Subcutaneous abdominal adipose tissue (tissue), 5 donors: ENCODE results near the gene SRY.
"Not testable (repeated sequence)": the region's sequence is repeated elsewhere in the genome, so short reads cannot be mapped to it uniquely, and the experiment has no call there.

Experiments used
- H3K27ac ChIP-seq: one replicate; pipeline ENCODE4 v1.7.0; 2013; ENCODE audit warnings: low read depth, mild to moderate bottlenecking, inconsistent platforms, low read length, moderate library complexity
- H3K27me3 ChIP-seq, 5 donors: one replicate each; pipeline ENCODE4 v1.7.0; 2013; ENCODE audit warnings: low read length in 5 of 5, inconsistent platforms in 1 of 5; ENCODE audit not compliant: control insufficient read depth in 5 of 5, insufficient read depth in 4 of 5
- H3K36me3 ChIP-seq, 5 donors: one replicate each; pipeline ENCODE4 v1.7.0; 2013; ENCODE audit warnings: low read length in 5 of 5; ENCODE audit not compliant: control insufficient read depth in 5 of 5, insufficient read depth in 5 of 5
- H3K4me1 ChIP-seq, 5 donors: one replicate each; pipeline ENCODE4 v1.7.0; 2013; ENCODE audit warnings: low read length in 5 of 5, mild to moderate bottlenecking in 3 of 5, moderate library complexity in 1 of 5; ENCODE audit not compliant: control insufficient read depth in 5 of 5, insufficient read depth in 5 of 5
- H3K4me3 ChIP-seq, 5 donors: one replicate each; pipeline ENCODE4 v1.7.0; 2013; ENCODE audit warnings: low read length in 5 of 5, low read depth in 1 of 5
- H3K9ac ChIP-seq, 5 donors: one replicate each; pipeline ENCODE4 v1.7.0; 2013; ENCODE audit warnings: low read length in 5 of 5, mild to moderate bottlenecking in 4 of 5, moderate library complexity in 3 of 5
- H3K9me3 ChIP-seq, 5 donors: one replicate each; pipeline ENCODE4 v1.7.0; 2013; ENCODE audit warnings: low read length in 5 of 5; ENCODE audit not compliant: control insufficient read depth in 5 of 5
- donor health status: healthy.
- donor health status: healthy.
- donor health status: healthy.
- donor health status: healthy.
- donor health status: healthy.

SRY gene

GRCh38 chrY:2787600-2787999 is at the start of gene SRY:
Gene SRY, minus strand, starts transcription at chrY:2787682. Its CDS starts 79 bp downstream, at chrY:2787603.
- no peak within 1 kb of the TSS for H3K27ac ChIP-seq
- H3K27me3 ChIP-seq: no peaks in the 10 kb centered on the region
- H3K9ac ChIP-seq: no peak within 1 kb of the TSS
- H3K4me1 ChIP-seq: no peaks in the 10 kb centered on the region
- H3K9me3 ChIP-seq: no peaks in the 10 kb centered on the region
- H3K4me3 ChIP-seq: no peak within 1 kb of the TSS
- H3K36me3 ChIP-seq: no peaks in the 10 kb centered on the region

DNA sequence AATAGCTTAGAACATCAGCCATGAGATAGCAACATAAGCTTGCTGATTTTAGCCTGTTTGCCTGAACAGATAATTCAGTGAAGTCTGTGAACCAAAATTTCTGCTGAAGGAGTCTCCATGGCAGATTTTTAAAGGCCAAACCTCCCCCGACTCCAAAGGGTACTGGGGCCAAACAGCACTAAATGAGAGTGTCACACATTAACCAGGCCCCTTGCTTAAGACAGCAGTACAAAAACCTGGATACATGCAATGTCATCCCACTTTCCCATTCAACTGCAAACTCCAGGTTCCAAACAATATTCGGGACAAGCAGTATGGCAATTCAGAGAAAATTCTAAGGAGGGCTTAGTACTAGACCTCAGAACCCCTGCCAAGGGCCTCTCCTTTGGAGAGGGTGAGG is 49.6 kb upstream of the SRY start:
- Histone ChIP-seq H3K9me3 (no peaks in the 10 kb centered on the region), H3K36me3 (no peaks in the 10 kb centered on the region), H3K27me3 (no peaks in the 10 kb centered on the region), H3K4me3 (no peak overlapping the region), H3K9ac (no peak overlapping the region), H3K4me1 (no peaks in the 10 kb centered on the region), H3K27ac (no peak overlapping the region)

- H3K36me3 ChIP-seq: no peaks in the 10 kb centered on the region
- no peak overlapping the region for H3K27ac ChIP-seq
- no peaks in the 10 kb centered on the region for H3K4me1 ChIP-seq
- no peak overlapping the region for H3K4me3 ChIP-seq
- H3K9me3 ChIP-seq: no peaks in the 10 kb centered on the region
- no peaks in the 10 kb centered on the region for H3K27me3 ChIP-seq
- no peak overlapping the region for H3K9ac ChIP-seq
Observed at GRCh38 chrY:2835230-2835629, 47.7 kb upstream of the SRY start.

DNA sequence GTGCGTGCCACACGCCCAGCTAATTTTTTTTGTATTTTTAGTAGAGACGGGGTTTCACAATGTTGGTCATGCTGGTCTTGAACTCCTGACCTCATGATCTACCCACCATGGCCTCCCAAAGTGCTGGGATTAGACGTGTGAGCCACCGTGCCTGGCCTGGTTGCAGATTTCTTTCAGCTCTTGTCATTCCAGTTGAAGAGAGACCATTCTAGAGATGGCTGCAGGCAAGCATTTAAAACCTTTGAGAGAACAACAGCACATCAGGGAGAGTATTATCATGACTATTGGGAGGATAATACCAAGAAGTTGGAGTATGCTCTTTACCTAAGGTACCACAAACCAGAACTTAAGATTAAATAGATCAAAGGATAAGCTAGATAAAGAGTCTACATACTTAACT is 41.0 kb upstream of the SRY start:
- no peak overlapping the region for H3K9ac ChIP-seq
- no peaks in the 10 kb centered on the region for H3K36me3 ChIP-seq
- H3K9me3 ChIP-seq: no peaks in the 10 kb centered on the region
- H3K27me3 ChIP-seq: no peaks in the 10 kb centered on the region
- no peaks in the 10 kb centered on the region for H3K4me1 ChIP-seq
- H3K4me3 ChIP-seq: no peak overlapping the region
- no peak overlapping the region for H3K27ac ChIP-seq

- H3K36me3 ChIP-seq: no peaks in the 10 kb centered on the region
- H3K4me1 ChIP-seq: no peaks in the 10 kb centered on the region
Observed at GRCh38 chrY:2824471-2824870, 37.0 kb upstream of the SRY start.

GRCh38 chrY:2817146-2817896 is 29.8 kb upstream of the SRY start:
- not testable (repeated sequence) for H3K4me1 ChIP-seq

More at GRCh38 chrY:2824471-2824870, 37.0 kb upstream of the SRY start:
- no peak overlapping the region for H3K27ac ChIP-seq
- H3K27me3 ChIP-seq: no peaks in the 10 kb centered on the region
- no peak overlapping the region for H3K4me3 ChIP-seq
- no peak overlapping the region for H3K9ac ChIP-seq
- no peaks in the 10 kb centered on the region for H3K9me3 ChIP-seq

DNA sequence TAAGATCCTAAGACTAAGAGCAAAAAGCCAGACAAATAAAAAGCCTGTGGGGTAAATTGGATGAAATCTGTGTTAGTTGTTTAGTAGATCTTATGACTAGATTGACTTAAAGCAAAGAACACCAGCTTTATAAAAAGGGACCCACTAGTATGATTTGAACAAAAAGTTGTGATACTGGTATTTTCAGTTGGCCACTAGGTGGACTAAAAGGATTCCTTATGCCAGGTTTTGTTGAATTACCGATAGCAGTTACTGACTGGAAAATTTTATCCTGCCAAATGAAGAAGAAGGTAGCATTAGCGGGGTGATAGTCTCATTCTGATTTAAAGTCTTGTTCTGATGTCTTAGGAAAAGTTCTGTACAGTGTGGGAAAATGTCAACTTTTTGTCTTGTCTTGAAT is 12.8 kb upstream of the SRY start:
- Histone ChIP-seq H3K9ac (no peak overlapping the region), H3K4me3 (no peak overlapping the region), H3K36me3 (no peaks in the 10 kb centered on the region), H3K27ac (no peak overlapping the region), H3K9me3 (no peaks in the 10 kb centered on the region), H3K4me1 (no peaks in the 10 kb centered on the region), H3K27me3 (no peaks in the 10 kb centered on the region)

More at GRCh38 chrY:2817146-2817896, 29.8 kb upstream of the SRY start:
- not testable (repeated sequence) for H3K9me3 ChIP-seq, H3K27me3 ChIP-seq, H3K4me3 ChIP-seq, H3K27ac ChIP-seq, H3K9ac ChIP-seq, H3K36me3 ChIP-seq

DNA sequence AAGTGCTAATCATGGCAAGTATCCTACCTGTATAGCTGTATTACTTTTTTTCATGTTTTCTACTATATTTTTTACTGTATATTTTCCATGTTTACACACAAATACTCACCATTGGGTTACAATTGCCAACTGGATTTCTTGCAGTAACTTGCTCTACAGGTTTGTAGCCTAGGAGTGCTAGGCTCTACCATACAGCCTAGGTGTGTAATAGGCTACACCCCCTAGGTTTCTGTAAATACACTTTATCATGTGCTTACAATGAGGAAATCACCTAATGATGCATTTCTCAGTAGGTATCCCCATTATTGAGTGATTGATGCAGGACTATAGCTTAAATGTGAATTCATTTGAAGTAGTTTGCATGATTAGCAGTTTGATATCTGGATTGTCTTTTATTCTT is 10.5 kb upstream of the SRY start:
- no peak overlapping the region for H3K4me3 ChIP-seq
- H3K36me3 ChIP-seq: no peaks in the 10 kb centered on the region
- no peaks in the 10 kb centered on the region for H3K9me3 ChIP-seq
- H3K27ac ChIP-seq: no peak overlapping the region
- H3K4me1 ChIP-seq: no peaks in the 10 kb centered on the region
- no peaks in the 10 kb centered on the region for H3K27me3 ChIP-seq
- H3K9ac ChIP-seq: no peak overlapping the region

DNA sequence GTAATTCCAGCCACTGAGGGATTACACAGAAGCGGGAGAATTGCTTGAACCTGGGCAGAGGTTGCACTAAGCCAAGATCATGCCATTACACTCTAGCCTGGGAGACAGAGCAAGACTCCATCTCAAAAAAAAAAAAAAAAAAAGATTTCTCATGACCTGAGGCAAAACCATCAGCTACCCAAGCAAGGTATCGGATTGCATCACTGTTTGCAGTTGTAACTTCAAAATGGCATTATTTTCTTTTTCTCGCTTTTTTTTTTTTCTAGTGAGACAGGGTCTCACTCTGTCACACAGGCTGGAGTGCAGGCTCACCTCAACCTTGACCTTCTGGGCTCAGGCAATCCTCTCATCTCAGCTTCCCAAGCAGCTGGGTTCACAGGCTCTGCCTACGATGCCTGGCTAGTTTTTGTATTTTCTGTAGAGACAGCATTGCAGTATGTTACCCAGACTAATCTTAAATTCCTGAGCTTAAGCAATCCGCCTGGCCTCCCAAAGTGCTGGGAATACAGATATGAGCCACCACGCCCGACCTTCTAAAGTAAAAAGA is 9.6 kb upstream of the SRY start:
- Histone ChIP-seq H3K27me3 (no peaks in the 10 kb centered on the region), H3K9ac (no peak overlapping the region), H3K4me3 (no peak overlapping the region), H3K36me3 (no peaks in the 10 kb centered on the region), H3K27ac (no peak overlapping the region), H3K9me3 (no peaks in the 10 kb centered on the region), H3K4me1 (no peaks in the 10 kb centered on the region)

DNA sequence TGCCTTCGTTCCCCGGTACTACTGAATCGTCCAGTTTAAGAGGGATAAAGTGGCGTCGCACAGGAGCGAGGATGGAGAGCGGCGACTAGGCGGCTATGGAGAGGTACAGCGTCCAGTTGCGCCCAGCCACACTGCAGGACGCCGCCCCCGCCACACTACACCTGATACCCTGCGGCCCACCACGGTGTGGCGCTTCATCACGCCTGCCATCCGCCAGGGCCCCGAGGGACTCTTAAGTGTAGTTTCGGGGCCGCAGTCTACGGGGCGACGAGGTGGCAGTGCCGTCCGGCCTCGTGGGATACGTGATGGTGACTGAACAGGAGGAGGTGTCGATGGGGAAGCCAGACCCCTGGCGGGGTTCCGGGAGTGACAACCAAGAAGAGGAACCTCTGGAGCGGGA is 2.3 kb upstream of the SRY start:
- H3K27me3 ChIP-seq: no peaks in the 10 kb centered on the region
- no peaks in the 10 kb centered on the region for H3K4me1 ChIP-seq
- H3K4me3 ChIP-seq: no peak overlapping the region
- no peak overlapping the region for H3K27ac ChIP-seq
- H3K9me3 ChIP-seq: no peaks in the 10 kb centered on the region
- H3K9ac ChIP-seq: no peak overlapping the region
- no peaks in the 10 kb centered on the region for H3K36me3 ChIP-seq
